Right kidney (tissue), 9 donors: ENCODE measurements around the gene HRH1.
"Not testable (repeated sequence)": the region's sequence is repeated elsewhere in the genome, so short reads cannot be mapped to it uniquely, and the experiment has no call there.

Source experiments
- DNase-seq: peaks from one replicate; pipeline ENCODE4 v3.0.0-alpha.2; 2016
- long read RNA-seq, 8 donors: transcript quantifications; one replicate each; lab custom pipeline, GENCODE V29; 2026

The HRH1 gene
- long read RNA-seq, donor 1, full-length matches to known transcripts = 1 of 1 reads
- long read RNA-seq, donor 1, partial matches to known transcripts = 0 of 1 reads
- long read RNA-seq, donor 1, other reads (novel, unspliced or antisense) = 0 of 1 reads
- long read RNA-seq, donor 2, full-length matches to known transcripts = 1 of 1 reads
- long read RNA-seq, donor 2, partial matches to known transcripts = 0 of 1 reads
- long read RNA-seq, donor 2, other reads (novel, unspliced or antisense) = 0 of 1 reads
- long read RNA-seq, donor 3, full-length matches to known transcripts = 2 of 2 reads
- long read RNA-seq, donor 3, partial matches to known transcripts = 0 of 2 reads
- long read RNA-seq, donor 3, other reads (novel, unspliced or antisense) = 0 of 2 reads
- long read RNA-seq, donor 4 = 0 reads
- long read RNA-seq, donor 5 = 0 reads
- long read RNA-seq, donor 6, full-length matches to known transcripts = 1 of 1 reads
- long read RNA-seq, donor 6, partial matches to known transcripts = 0 of 1 reads
- long read RNA-seq, donor 6, other reads (novel, unspliced or antisense) = 0 of 1 reads
- long read RNA-seq, donor 7 = 0 reads
- long read RNA-seq, donor 8 = 0 reads

DNA sequence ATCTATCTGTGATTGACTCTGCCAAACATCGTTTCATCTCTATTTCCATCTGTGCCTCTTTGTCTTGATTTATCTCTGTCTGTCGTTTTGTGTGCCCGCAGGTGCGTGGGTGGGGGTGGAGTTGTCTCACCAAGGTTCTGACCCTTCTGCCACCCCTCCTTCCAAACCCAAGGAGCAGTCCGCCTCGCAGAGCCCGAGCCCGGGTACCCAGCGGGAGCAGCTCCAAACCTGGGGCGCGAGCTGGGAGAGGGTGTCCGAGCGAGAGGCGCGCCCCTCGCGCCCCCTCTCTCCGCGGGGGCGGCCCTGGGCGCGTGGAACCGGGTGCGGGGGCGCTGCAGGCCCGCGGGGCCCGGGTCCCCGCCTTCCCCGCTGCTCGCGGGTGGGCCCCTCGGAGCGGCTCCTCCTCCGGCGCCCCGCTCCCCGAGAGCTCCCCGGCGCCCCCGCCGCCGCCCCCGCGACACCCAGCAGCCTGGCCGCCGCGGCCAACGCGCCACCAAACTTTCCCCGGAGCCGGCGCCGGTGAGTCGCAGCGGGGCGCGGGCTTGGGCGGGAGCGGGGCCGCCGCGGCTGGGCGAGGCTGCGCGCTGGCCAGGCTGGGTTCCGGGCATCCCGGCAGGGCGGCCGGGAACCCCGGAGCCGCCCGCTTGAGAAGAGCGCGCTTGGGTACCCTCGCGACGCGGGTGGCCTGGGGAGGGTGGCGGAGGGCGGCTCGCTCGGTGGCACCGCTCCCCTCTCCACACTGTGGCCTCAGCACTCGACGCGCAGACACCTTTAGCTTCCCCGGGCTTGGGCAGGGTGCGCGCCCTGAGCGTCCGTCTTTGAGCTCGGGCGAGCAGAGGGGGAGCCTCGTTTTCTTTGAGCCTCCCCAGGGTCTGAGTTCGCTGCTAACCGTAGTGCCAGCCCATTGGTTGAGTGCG, at the start of gene HRH1:
TSS of gene HRH1 (plus strand) at position 458 of the 917 bp plus-strand sequence. CDS start 104,545 bp downstream, outside the sequence.
- DNase-seq = no peak

DNA sequence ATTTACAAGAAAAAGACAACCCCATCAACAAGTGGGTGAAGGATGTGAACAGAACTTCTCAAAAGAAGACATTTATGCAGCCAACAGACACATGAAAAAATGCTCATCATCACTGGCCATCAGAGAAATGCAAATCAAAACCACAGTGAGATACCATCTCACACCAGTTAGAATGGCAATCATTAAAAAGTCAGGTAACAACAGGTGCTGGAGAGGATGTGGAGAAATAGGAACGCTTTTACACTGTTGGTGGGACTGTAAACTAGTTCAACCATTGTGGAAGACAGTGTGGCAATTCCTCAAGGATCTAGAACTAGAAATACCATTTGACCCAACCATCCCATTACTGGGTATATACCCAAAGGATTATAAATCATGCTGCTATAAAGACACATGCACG, 41.0 kb upstream of the HRH1 start:
- DNase-seq = not testable (repeated sequence)

DNA sequence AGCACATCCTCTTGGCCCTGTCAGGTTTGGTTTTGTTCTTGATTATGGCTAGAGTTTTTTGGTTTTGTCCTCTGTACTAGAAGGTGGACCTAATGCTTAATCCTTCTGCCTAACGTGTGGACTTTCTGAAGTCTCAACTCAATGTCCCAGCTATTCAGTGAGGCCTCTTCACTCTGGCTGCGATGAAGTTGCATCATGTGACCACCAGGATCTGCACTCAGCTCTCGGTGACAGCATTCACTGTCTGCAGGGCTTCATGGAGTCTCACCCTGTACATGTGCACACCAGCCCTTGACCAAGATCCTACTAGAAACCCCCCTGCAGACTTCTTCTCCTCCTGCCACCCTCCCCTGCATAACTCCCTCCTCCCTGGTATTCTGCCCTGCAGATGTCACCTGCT, 38.7 kb upstream of the HRH1 start:
- no peak for DNase-seq

DNA sequence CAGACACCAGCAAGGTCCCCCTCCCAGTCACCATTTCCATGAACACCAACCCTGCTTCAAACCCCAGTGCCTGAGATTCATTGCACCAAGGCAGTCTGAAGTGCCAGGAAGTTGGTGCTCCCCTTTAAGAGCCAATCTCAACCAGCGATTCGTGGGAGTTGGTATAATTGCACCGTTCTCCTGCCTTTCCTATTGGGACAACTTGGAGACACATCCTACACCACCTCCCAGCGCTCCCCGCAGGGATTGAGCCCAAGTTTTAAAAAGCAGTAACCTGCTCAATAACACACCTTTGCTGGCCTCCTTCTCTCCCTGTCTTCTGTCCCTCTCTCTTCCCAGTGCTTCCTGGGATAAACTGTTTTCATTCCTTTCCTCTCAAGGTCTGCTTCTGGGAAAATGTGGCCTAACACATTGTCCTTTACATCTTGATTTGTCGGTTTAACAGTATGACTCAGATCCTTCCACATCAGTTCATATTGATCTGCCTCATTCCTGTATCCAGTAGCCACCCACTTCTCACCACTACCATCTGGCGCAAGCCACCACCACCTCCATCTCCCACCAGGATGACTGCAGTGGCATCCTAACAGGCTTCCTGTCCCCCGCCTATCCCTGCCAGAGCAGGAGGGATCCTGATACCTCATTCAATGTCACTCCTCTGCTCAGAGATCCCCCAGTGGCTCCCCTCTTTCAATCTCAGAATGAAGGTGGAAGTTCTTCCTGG, 37.8 kb upstream of the HRH1 start:
- DNase-seq = no peak

DNA sequence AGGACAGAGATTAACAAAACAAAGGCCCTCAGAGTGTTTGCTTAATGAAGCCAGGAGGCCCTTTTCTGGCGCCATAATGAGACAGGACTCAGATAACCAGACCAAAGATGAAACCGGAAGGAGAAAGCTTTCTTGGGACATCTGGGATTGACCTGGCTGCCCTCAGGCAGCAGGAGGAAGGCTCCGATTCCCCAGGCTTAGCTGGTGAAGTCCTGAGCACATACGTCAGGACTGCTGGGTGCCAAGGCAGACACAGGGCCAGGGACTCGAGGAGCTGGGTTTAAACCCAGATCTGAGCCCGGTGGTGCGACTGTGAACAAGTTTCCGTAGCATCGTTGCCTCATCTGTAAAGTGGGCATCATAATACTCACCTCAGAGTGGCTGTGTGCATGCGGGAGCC, 36.7 kb upstream of the HRH1 start:
- no peak for DNase-seq

DNA sequence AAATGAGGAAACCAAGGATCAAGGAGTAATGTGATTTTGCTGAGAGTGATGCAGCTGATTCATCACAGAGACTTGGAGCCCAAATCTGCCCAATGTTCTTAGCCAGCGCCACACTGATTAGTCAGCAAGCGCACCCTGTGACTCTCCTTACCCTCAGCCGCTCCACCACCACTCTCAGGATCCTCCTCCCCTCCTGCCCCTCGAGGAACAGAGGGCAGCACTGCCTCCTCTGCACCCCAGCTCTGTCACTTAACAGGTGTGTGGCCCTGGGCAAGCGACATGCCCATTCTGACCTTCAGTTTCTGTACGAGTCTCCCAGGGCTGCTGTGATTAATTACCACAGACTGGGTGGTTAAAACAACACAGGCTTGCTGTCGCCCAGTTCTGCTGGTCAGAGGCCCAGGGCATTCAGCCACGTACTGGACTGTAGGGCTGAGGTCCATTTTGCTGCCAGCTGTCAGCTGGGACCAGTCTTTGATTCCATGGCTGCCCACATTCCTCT, 36.1 kb upstream of the HRH1 start:
- no peak for DNase-seq

DNA sequence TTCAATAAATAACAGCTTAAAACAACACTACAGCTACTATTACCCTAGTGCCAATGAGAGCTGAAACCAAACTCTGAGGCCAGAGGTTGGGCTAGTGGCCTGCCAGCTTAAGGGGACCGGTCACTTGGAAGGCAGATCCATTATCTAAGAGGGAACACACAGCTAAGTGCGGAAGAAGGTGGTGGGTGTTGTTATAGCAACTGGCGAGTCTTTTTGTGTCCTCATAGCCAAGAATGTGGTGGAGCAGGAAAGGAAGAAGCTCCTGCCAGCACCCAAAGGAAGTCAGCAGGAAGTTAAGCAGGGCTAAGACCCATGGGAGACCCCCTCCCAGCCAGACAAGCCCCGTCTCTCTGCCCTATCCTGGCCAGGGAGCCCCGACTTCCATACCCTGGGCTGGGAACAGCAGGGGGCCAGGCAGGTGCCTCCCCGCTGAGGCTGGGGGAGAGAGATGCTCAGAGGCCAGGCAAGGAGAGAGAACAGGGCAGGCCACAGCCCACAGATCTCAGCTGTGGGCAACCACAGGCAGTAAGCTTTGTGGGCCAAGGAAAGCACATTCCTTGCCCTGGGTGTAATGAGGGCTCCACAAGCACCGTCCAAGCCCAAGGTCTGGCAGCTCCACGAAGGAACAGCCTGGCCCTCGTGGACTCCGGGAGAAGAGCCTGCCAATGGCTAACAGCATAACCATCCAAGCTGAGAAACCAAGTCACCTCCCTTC, 34.0 kb upstream of the HRH1 start:
- no peak for DNase-seq

DNA sequence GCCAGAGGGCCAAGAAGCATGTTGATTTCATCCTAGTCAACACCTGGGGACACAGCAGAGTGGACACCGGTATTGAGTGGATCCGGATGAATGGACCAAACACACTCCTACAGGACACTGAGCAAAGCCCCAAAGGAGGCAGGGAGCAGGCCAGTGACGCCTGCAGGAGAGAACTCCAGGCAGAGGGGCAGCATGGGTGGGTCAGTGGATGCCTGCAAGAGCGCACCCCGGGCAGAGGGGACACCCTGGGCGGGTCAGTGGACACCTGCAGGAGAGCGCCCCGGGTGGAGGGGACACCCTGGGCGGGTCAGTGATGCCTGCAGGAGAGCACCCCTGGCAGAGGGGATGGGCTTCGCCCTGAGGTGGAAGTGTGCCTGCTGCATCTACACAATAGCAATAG, 27.6 kb upstream of the HRH1 start:
- no peak for DNase-seq

GRCh38 chr3:11128682-11129632, 25.3 kb upstream of the HRH1 start:
- DNase-seq = no peak

DNA sequence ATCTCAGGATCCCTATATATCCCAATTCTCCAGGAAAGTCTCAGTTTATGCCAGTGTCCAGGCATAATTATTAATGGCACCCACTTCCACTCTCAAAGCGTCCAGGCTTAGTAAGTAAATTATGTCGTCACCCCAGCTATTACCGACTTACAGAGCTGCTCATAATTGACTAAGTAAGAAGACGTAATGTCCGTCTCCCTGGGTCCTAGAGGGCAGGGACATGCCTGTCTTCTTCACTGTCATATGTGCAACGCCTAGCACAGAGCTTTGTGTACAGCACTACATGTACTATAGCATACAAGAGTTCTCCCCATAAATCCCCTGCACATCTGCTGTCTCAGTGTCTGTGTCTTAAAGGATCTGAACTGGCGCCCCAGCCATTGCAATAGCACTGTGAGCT, 23.9 kb upstream of the HRH1 start:
- DNase-seq = no peak

DNA sequence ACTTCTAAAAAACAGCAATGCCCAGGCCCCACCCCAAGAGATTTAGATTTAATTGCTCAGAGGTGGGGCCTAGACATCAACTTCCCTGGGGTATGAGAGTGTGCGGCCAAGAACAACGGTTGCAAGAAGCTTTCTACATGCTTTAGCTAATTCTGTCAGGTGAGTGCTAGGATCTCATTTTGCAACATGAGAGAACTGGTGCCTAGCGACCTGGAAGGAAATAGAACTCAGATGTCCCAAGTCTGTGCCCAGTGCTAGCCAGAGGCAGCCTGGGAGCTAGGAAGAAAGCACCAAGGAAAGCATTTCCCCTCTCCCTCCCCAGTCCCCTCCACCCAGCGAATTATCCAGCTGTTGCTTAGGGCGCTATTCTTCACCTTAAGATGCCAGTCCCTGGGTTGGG, 22.9 kb upstream of the HRH1 start:
- no peak for DNase-seq

DNA sequence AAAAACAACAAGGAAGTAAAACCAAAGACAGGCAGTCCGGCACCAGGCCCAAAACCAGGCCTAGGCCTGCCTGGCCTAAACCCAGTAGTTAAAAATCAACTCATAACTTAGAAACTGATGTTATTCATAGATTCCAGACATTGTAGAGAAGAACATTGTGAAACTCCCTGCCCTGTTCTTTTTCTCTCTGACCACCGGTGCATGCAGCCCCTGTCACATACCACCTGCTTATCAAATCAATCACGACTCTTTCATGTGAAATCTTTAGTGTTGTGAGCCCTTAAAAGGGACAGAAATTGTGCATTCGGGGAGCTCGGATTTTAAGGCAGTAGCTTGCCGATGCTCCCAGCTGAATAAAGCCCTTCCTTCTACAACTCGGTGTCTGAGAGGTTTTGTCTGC, 22.4 kb upstream of the HRH1 start:
- not testable (repeated sequence) for DNase-seq

DNA sequence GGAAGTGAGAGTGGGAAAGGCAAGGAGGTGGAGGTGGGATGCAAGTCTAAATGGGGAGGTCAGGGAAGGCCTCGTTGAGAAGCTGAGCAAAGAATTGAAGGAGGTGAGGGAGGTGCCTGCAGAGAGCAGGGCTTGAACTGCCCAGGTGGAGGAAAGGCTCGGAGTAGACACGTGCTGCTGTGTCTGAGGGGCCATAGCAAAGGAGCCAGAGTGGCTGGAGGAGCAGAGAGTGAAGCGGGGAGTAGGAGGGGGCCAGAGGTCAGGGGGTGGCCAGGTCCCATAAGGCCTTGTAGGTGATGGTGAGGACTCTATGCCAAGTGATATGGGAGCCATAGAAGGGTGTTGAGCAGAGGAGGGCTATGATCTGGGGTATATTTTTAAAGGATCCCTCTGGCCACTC, 21.4 kb upstream of the HRH1 start:
- DNase-seq = no peak

DNA sequence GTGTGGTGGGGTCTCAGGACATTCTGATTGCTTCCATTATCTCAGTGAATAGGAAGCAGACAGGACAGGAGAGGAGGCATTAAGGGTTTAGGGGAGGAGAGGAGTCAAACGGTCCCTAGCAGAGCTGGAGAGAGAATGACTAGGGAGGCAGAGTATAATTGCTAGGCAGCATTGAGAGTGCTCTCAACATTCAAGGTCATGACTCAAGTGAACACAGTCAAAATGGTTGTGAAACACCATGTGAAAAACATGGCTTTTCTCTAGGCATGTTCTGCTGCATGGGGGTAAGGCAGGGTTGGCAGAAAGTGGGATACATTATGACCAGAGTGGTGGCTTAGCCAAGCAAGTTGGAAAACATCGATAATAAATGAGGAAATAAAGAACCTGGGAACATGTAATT, 19.5 kb upstream of the HRH1 start:
- no peak for DNase-seq

DNA sequence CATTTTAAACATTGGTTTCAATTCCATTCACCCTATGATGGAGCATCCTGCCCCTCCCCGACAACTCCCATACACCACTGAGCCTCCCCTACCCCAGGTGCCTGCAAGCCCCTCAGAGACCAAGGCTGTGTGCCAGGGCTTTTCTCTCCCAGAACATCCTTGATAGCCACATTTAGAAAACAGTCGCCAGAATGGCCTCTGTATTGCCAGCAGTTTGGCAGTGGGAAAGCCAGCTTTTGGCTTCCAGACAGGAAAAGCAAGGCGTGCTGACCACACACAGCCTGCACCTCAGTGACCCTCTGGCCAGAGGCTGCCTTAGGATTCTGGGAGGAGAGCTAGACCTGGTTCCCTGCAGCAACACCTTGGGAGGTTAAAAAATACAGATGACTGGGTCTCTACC, 18.2 kb upstream of the HRH1 start:
- no peak for DNase-seq

- no peak for DNase-seq
These were observed 17.3 kb upstream of the HRH1 start for GRCh38 chr3:11136830-11137626.

GRCh38 chr3:11137627-11137959, 16.7 kb upstream of the HRH1 start:
- no peak for DNase-seq

GRCh38 chr3:11138371-11138770, 15.9 kb upstream of the HRH1 start:
- no peak for DNase-seq

DNA sequence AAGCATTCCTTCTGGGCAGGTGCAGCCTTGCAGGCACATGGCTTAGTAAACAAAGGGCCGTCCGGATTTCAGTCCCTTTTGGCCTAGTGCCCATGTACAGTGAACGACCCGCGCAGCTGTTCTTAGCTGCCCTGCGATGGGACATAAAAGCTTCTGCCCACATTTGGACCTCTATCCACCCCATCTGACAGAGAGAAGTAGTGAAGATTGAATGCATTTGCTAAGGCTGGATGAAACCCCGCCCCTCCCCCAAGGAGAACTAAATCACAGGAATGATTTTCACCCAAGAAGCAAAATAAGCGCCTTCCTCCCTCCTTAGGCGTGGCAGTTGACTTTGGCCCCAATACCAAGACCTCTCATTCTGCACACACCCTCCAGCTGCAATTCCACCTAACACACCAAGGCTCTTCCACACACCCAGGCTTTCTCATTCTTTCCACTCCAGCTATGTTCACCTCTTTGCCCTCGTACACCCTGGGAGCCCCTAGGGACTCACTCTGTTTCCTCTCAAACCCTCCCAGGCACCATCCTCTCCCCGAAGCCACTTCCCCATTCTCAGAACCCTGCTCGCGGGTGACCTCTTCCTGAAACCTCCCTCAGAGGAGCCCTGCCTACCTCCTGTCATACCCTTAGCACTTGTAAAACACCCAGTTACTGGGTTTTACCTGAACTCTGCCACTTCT, 14.1 kb upstream of the HRH1 start:
- DNase-seq = no peak
